GM23338 (cell line): Measurements from ENCODE around the gene CFHR1.

Source experiments
- CREB1 ChIP-seq: fragments of 250-450 bp; sonication (Bioruptor Pico); IDR thresholded peaks from 2 replicates; pipeline ENCODE4 v1.5.0; 2020; ENCODE audit warnings: low read depth, mild to moderate bottlenecking, moderate library complexity
- CTCF ChIP-seq, 2 experiments: fragments of 200-600 bp in 1 of 2; sonication (generic) in 1 of 2; conservative IDR thresholded peaks; 2 replicates each; pipeline versions ENCODE4 v1.5.1 to v1.6.1; 2016 to 2017; ENCODE audit warnings: antibody characterized with exemption in 2 of 2, low read depth in 2 of 2, mild to moderate bottlenecking in 2 of 2, moderate library complexity in 1 of 2
- ETS1 ChIP-seq: IDR thresholded peaks from 2 replicates; pipeline ENCODE4 v1.6.1; 2016; ENCODE audit warnings: antibody characterized with exemption
- EZH2 ChIP-seq: fragments of 200-600 bp; sonication (generic); IDR thresholded peaks from one replicate; pipeline ENCODE4 v1.8.0; 2017; ENCODE audit warnings: antibody characterized with exemption, mild to moderate bottlenecking, low read depth; ENCODE audit not compliant: unreplicated experiment
- EZH2phosphoT487 ChIP-seq: fragments of 200-600 bp; sonication (generic); IDR thresholded peaks from one replicate; pipeline ENCODE4 v1.8.1; 2018; ENCODE audit warnings: antibody characterized with exemption; ENCODE audit not compliant: unreplicated experiment
- JUNB ChIP-seq: IDR thresholded peaks from one replicate; pipeline ENCODE4 v1.6.1; 2016; ENCODE audit warnings: antibody characterized with exemption; ENCODE audit not compliant: unreplicated experiment
- NANOG ChIP-seq: IDR thresholded peaks from 2 replicates; pipeline ENCODE4 v1.6.1; 2016; ENCODE audit warnings: antibody characterized with exemption, borderline replicate concordance
- POLR2AphosphoS5 ChIP-seq: IDR thresholded peaks from 2 replicates; pipeline ENCODE4 v1.6.1; 2016; ENCODE audit warnings: antibody characterized with exemption, low read depth
- REST ChIP-seq: IDR thresholded peaks from one replicate; pipeline ENCODE4 v1.6.1; 2018; ENCODE audit warnings: antibody characterized with exemption; ENCODE audit not compliant: unreplicated experiment
- ZNF114 ChIP-seq: fragments of 250-450 bp; sonication (Bioruptor Pico); IDR thresholded peaks from 2 replicates; pipeline ENCODE4 v1.5.0; 2020; ENCODE audit warnings: mild to moderate bottlenecking, moderate library complexity
- ZNF331 ChIP-seq: fragments of 250-450 bp; sonication (Bioruptor Pico); IDR thresholded peaks from 2 replicates; pipeline ENCODE4 v1.5.0; 2020; ENCODE audit warnings: low read depth, mild to moderate bottlenecking, moderate library complexity

GRCh38 chr1:196866974-196867373 is 47.4 kb downstream of the CFHR1 start:
- no peak for TF ChIP-seq ETS1
- no peak for TF ChIP-seq CTCF (conservative IDR thresholded peaks at IDR 0.05; ENCODE audit: low read depth in 2 of 2)
- no peak for TF ChIP-seq JUNB
- TF ChIP-seq EZH2phosphoT487: no peak
- no peak for TF ChIP-seq EZH2
- TF ChIP-seq CREB1 (CRISPR knock-in tag): no peak
- TF ChIP-seq REST: no peak
- TF ChIP-seq POLR2AphosphoS5: no peak
- TF ChIP-seq ZNF114 (CRISPR knock-in tag): no peak
- no peak for TF ChIP-seq NANOG
- no peak for TF ChIP-seq ZNF331 (CRISPR knock-in tag)
